DOHH2 (cell line): ENCODE measurements around the gene TMEM30A.

ENCODE experiments used
- CTCF ChIP-seq: fragments of 200-600 bp; sonication (generic); IDR thresholded peaks from one replicate; pipeline ENCODE4 v1.5.1; 2014; ENCODE audit warnings: antibody characterized with exemption, mild to moderate bottlenecking, low read depth, low read length; ENCODE audit not compliant: poor library complexity, severe bottlenecking
- EZH2phosphoT487 ChIP-seq: fragments of 200-600 bp; sonication (generic); IDR thresholded peaks from 2 replicates; pipeline ENCODE4 v1.6.1; 2017; ENCODE audit warnings: borderline replicate concordance, mild to moderate bottlenecking, antibody characterized with exemption, low read length, moderate library complexity, mixed read lengths

- TF ChIP-seq CTCF (no peak), EZH2phosphoT487 (no peak)
These were observed 15.6 kb downstream of the TMEM30A start for GRCh38 chr6:75268988-75269354.
